Measurements from ENCODE around the gene CCNA1.

- TF ChIP-seq, protein P1, sequence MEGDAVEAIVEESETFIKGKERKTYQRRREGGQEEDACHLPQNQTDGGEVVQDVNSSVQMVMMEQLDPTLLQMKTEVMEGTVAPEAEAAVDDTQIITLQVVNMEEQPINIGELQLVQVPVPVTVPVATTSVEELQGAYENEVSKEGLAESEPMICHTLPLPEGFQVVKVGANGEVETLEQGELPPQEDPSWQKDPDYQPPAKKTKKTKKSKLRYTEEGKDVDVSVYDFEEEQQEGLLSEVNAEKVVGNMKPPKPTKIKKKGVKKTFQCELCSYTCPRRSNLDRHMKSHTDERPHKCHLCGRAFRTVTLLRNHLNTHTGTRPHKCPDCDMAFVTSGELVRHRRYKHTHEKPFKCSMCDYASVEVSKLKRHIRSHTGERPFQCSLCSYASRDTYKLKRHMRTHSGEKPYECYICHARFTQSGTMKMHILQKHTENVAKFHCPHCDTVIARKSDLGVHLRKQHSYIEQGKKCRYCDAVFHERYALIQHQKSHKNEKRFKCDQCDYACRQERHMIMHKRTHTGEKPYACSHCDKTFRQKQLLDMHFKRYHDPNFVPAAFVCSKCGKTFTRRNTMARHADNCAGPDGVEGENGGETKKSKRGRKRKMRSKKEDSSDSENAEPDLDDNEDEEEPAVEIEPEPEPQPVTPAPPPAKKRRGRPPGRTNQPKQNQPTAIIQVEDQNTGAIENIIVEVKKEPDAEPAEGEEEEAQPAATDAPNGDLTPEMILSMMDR (optimal IDR thresholded peaks at IDR 0.05 in 1 of 3, IDR thresholded peaks at IDR 0.05 in 1 of 3, conservative IDR thresholded peaks at IDR 0.05 in 1 of 3; ENCODE audit: extremely low read depth in 1 of 3, insufficient read depth in 2 of 3, low read length in 3 of 3): no peak
- no peak for TF ChIP-seq EZH2 (IDR thresholded peaks at IDR 0.05; ENCODE audit: low read length)
Measured at GRCh38 chr13:36418022-36418805, 14.1 kb upstream of the CCNA1 start.

Data from keratinocyte (primary cell).